Ovary (tissue), 9 donors: Measurements from ENCODE around the gene KRT10. TPM values are rescaled to one million over a fixed set of nuclear protein-coding genes. Genes with fewer than 3 reads are reported as not detected.
"Not testable (repeated sequence)": the region's sequence is repeated elsewhere in the genome, so short reads cannot be mapped to it uniquely, and the experiment has no call there.

Experiments used
- DNase-seq, 5 donors: peaks; one replicate each; pipeline ENCODE4 v3.0.0-alpha.2; 2019 to 2020
- H3K27ac ChIP-seq, 2 donors: fragments of 200-600 bp; one replicate each; pipeline versions ENCODE4 v1.5.1 to v1.8.0; 2019 to 2022
- H3K27me3 ChIP-seq: fragments of 200-600 bp; one replicate; pipeline ENCODE4 v1.8.0; 2022
- H3K36me3 ChIP-seq: fragments of 200-600 bp; sonication (generic); one replicate; pipeline ENCODE4 v1.5.1; 2019
- H3K4me1 ChIP-seq: one replicate; pipeline ENCODE4 v1.8.1; 2013; ENCODE audit warnings: mild to moderate bottlenecking, moderate library complexity; ENCODE audit not compliant: insufficient read depth
- H3K4me3 ChIP-seq: fragments of 200-600 bp; sonication (generic); one replicate; pipeline ENCODE4 v1.5.1; 2017
- H3K9me3 ChIP-seq, 2 donors: fragments of 200-600 bp in 1 of 2; sonication (generic) in 1 of 2; one replicate each; pipeline versions ENCODE4 v1.5.1 to v1.8.1; 2013 to 2019; ENCODE audit warnings: mild to moderate bottlenecking in 1 of 2, moderate library complexity in 1 of 2
- EP300 ChIP-seq: sonication (generic); formaldehyde crosslinking; IDR thresholded peaks from one replicate; pipeline ENCODE4 v1.6.1; 2017; ENCODE audit warnings: antibody characterized with exemption
- POLR2A ChIP-seq: fragments of 450-650 bp; IDR thresholded peaks from one replicate; pipeline ENCODE4 v1.6.1; 2017; ENCODE audit warnings: antibody characterized with exemption, mild to moderate bottlenecking, moderate library complexity
- WGBS, 3 donors: extraction: QIAGEN DNeasy Blood & Tissue Kit in 1 of 3; methylation state at CpG; one replicate each; pipeline versions ENCODE4 v1.1.5 to v1.1.7; 2013 to 2017; 5-methylcytosine and 5-hydroxymethylcytosine counted together
- intact Hi-C, 4 donors: fragments of 100-400 bp; cut with DNase I; formaldehyde crosslinking; loops; one replicate each; pipeline versions ENCODE4 v1.11.0 to v1.15.1; 2022 to 2023
- polyA plus RNA-seq, 2 donors: library from polyadenylated mRNA; stranded (reverse); fragments of 200-250 nt in 1 of 2; fragments of 350-450 nt in 1 of 2; fragmentation: Illumina TruSeq in 1 of 2; extraction: RNeasy Lipid Tissue Mini Kit (QIAGEN cat#74804) in 1 of 2; gene quantifications; one replicate each; pipeline ENCODE4 v1.2.3, GENCODE V29; 2013 to 2014
- total RNA-seq, 7 donors: library from RNA; depleted of rRNA in 2 of 7; stranded (reverse); fragments of >200 nt in 2 of 7; fragmentation: NEBNext Ultra II Directional in 3 of 7; extraction: Animal tissue kit (Norgen Biotek cat#: 25700) in 3 of 7; gene quantifications; one replicate each; pipeline versions ENCODE4 v1.1.0 to v1.2.4, GENCODE V29; 2016 to 2023
- TF ChIP-seq, protein P1 (sequence below), 3 donors: fragments of 450-650 bp in 2 of 3; fragments of 200-600 bp in 1 of 3; IDR thresholded peaks; one replicate each; pipeline versions ENCODE4 v1.5.1 to v1.8.0; 2016 to 2022; ENCODE audit warnings: antibody characterized with exemption in 3 of 3, mild to moderate bottlenecking in 1 of 3
- donor health status: DM: no; HTN: no; CAD: no; lungs with moderate emphysema.
- donor health status: DM: no; HTN: no; CAD: no.
- donor health status: Bipolar disorder and iron deficiency.
- donor health status: DM: yes; HTN: yes; CAD: no.
- donor health status: DM: no; HTN: no; CAD: no.
- donor health status: DM: yes; HTN: yes; CAD: no.

Gene KRT10
- total and polyA plus RNA-seq, 9 donors: 10.4 to 57.3 (median 35.2) TPM

DNA sequence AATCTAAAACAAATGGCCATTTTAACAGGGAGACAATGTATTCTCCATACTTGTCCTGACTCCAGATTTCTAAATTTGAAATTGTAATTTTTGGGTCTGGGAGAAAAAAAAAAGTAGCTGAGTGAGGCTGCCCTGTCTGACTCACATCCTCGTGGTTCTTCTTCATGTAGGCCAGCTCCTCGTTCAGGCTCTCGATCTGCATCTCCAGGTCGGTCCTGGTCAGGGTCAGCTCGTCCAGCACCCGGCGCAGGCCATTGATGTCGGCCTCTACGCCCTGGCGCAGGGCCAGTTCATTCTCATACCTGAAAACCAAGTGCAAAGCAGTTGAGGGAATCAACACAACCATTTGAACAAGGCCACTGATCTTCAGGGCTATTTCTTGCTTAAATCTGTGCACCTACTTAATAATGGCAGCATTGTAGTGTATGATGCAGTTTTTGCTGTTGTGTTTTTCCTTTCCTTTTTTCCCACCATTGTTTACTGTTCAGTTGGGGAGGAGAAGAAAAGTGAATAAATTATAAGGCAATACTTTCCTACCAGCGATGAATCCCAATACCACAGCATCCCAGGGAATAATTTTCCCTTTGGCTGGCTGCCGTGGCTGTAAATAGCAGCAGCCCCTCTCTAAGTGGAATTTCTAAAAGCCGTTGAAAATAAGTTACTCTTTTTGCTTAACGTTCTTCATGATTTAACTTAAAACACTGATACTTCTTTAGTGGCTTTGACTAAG lies 42.4 kb upstream of the KRT10 start:
- Histone ChIP-seq H3K36me3 (no peaks in the 10 kb centered on the region), H3K27me3 (no peaks in the 10 kb centered on the region), H3K4me1 (no peaks in the 10 kb centered on the region), H3K27ac (no peak overlapping the region), H3K4me3 (no peak overlapping the region), H3K9me3 (no peaks in the 10 kb centered on the region)
- TF ChIP-seq, protein P1, sequence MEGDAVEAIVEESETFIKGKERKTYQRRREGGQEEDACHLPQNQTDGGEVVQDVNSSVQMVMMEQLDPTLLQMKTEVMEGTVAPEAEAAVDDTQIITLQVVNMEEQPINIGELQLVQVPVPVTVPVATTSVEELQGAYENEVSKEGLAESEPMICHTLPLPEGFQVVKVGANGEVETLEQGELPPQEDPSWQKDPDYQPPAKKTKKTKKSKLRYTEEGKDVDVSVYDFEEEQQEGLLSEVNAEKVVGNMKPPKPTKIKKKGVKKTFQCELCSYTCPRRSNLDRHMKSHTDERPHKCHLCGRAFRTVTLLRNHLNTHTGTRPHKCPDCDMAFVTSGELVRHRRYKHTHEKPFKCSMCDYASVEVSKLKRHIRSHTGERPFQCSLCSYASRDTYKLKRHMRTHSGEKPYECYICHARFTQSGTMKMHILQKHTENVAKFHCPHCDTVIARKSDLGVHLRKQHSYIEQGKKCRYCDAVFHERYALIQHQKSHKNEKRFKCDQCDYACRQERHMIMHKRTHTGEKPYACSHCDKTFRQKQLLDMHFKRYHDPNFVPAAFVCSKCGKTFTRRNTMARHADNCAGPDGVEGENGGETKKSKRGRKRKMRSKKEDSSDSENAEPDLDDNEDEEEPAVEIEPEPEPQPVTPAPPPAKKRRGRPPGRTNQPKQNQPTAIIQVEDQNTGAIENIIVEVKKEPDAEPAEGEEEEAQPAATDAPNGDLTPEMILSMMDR (IDR thresholded peaks at IDR 0.05): no peak
- TF ChIP-seq EP300 (no peak), POLR2A (no peak)
- no peak for DNase-seq
- intact Hi-C loops: no loop called here
- 79 to 82% (median 80%) methylated on average over 14 of the region's 14 CpGs for whole genome bisulfite sequencing, 3 donors

DNA sequence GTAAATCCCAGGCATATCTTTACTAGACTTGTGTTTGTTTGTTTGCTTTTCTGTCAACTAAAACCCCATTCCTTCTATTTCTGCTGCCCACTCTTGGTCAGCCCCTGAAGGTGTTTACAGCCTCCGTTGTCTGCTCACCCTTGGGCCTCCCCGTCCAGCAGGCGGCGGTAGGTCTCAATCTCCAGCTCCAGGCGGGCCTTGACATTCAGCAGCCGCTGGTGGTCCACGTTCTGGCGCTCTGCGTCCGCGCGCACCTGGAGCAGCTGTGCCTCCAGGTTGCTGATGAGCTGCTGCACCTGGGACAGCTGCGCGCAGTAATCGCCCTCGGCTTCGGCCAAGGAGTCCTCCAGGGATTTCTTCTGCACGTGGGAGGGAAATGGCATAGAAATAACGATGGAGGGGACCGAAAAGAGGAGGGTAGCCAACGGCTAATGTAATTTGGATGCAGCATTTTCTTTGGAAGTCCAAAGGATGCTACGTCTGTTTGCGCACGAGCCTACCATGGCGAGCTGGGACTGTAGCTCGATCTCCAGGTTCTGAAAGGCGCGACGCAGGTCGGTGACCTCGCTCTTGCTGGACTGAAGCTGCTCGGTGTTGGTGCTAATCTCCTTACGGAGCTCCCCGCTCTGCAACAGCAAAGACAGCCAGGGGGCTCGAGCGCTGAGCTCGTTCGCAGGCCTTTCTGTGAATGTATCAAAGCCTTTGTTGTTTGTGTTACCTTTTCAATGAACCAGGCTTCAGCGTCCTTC lies 40.7 kb upstream of the KRT10 start:
- no peak overlapping the region for H3K27ac ChIP-seq

DNA sequence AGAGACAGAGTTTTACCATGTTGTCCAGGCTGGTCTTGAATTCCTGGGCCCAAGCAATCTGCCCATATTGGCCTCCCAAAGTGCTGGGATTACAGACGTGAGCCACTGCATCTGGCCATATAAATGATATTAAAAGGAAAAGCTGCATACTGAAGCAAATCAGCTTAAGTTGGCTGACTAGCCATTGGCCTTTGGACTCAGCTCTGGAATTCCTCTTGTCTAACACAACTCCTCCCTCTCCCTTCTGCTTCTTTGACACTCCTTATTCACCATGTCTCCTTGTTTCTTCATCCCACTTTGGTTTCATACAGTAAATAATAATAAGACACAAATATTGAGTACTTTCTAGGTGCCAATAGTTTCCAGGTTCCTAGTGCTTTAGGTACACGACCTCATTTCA lies 37.1 kb upstream of the KRT10 start:
- no peak for DNase-seq
- TF ChIP-seq POLR2A (no peak), EP300 (no peak)
- TF ChIP-seq, protein P1 (IDR thresholded peaks at IDR 0.05): no peak
- no peaks in the 10 kb centered on the region for H3K27me3 ChIP-seq
- no peak overlapping the region for H3K27ac ChIP-seq
- H3K9me3 ChIP-seq: no peaks in the 10 kb centered on the region
- no peaks in the 10 kb centered on the region for H3K36me3 ChIP-seq
- intact Hi-C loops: loop anchor here in 1 of 4 donors (5.0 kb wide), 1 partner anchor 803 kb away; no protein-coding TSS in a partner anchor
- H3K4me1 ChIP-seq: no peaks in the 10 kb centered on the region
- no peak overlapping the region for H3K4me3 ChIP-seq
- WGBS, 3 donors: 65 to 69% (median 66%) methylated on average over 2 of the region's 2 CpGs

More for the DNA sequence above, 40.7 kb upstream of the KRT10 start:
- Histone ChIP-seq H3K27me3 (no peaks in the 10 kb centered on the region), H3K4me3 (no peak overlapping the region), H3K9me3 (no peaks in the 10 kb centered on the region), H3K36me3 (no peaks in the 10 kb centered on the region), H3K4me1 (no peaks in the 10 kb centered on the region)
- DNase-seq: no peak
- WGBS, 3 donors: 60 to 69% (median 64%) methylated on average over 39 of the region's 39 CpGs
- intact Hi-C loops: no loop called here
- TF ChIP-seq POLR2A (no peak), EP300 (no peak)
- TF ChIP-seq, protein P1 (IDR thresholded peaks at IDR 0.05): no peak

DNA sequence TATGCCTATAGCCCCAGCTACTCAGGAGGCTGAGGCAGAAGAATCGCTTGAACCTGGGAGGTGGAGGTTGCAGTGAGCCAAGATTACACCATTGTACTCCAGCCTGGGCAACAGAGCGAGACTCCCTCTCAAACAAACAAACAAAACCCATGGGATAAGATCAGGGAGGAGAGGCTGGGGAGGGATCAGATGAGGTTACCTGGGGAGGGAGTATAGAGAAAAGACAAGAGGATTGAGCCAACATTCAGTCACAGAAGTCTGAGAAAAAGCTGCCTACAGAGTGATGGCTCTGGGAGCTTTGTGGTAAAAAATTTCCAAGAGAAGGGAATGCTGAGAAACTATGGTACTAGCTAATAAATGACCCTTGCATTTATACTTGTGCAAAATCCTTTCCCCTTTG lies 36.3 kb upstream of the KRT10 start:
- intact Hi-C loops: loop anchor here in 1 of 4 donors (5.0 kb wide), 1 partner anchor 804 kb away; no protein-coding TSS in a partner anchor
- H3K9me3 ChIP-seq, DNase-seq, H3K27ac ChIP-seq, H3K4me3 ChIP-seq, H3K4me1 ChIP-seq, H3K27me3 ChIP-seq, H3K36me3 ChIP-seq: not testable (repeated sequence)
- 90 to 95% (median 94%) methylated on average over 2 of the region's 2 CpGs for WGBS, 3 donors

DNA sequence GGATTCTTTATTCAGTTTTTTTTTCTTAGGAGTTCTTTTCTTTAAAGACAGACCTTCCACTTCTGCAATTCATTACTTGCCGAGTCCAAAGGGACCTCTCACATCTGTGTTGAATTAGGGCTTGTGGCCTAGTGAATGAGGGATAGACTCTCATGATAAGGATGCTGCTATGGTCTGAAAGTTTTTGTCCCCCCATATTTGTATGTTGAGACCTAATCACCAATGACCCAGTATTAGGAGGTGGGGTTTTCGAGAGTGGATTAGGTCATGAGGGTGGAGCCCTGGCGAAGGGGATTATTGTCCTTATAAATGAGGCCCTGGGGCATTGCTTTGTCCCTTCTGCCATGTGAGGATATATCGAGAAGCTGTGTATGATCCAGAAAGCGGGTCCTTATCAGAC lies 35.1 kb upstream of the KRT10 start:
- WGBS, 3 donors: 69 to 77% (median 76%) methylated on average over 5 of the region's 5 CpGs

More for the DNA sequence above, 35.1 kb upstream of the KRT10 start:
- Histone ChIP-seq H3K4me1 (peaks cover 2% of the 10 kb centered on the region), H3K4me3 (no peak overlapping the region), H3K27me3 (no peaks in the 10 kb centered on the region), H3K36me3 (no peaks in the 10 kb centered on the region), H3K27ac (no peak overlapping the region), H3K9me3 (no peaks in the 10 kb centered on the region)
- DNase-seq: no peak
- TF ChIP-seq, protein P1 (IDR thresholded peaks at IDR 0.05): no peak
- TF ChIP-seq POLR2A: no peak
- TF ChIP-seq EP300: no peak
- intact Hi-C loops: loop anchor here in 1 of 4 donors (5.0 kb wide), 1 partner anchor 805 kb away; no protein-coding TSS in a partner anchor
